PFSK-1 (cell line): ENCODE data around the gene DOCK10.

Experiments used
- FOXP2 ChIP-seq: optimal IDR thresholded peaks from 2 replicates; pipeline ENCODE3; 2011; ENCODE audit warnings: borderline replicate concordance, control low read depth, inconsistent platforms; ENCODE audit not compliant: insufficient read depth; ENCODE audit errors: extremely low read length, extremely low read depth
- POLR2AphosphoS5 ChIP-seq: IDR thresholded peaks from 2 replicates; pipeline ENCODE4 v1.6.1; 2012; ENCODE audit warnings: low read depth, mild to moderate bottlenecking, control low read depth, low read length, moderate library complexity
- REST ChIP-seq, 2 experiments: IDR thresholded peaks; 2 replicates each; pipeline versions ENCODE4 v1.6.1 to v1.8.0; 2011 to 2012; ENCODE audit warnings: low read depth in 2 of 2, low read length in 2 of 2, control low read depth in 1 of 2, inconsistent platforms in 1 of 2, mild to moderate bottlenecking in 1 of 2, moderate library complexity in 1 of 2; ENCODE audit not compliant: insufficient read depth in 1 of 2
- TAF1 ChIP-seq: IDR thresholded peaks from 2 replicates; pipeline ENCODE4 v1.6.1; 2012; ENCODE audit warnings: low read length, control low read depth, borderline replicate concordance; ENCODE audit not compliant: insufficient read depth

GRCh38 chr2:224753743-224754540 is 288.3 kb downstream of the DOCK10 start:
- TF ChIP-seq FOXP2 = no peak
- no peak for TF ChIP-seq TAF1
- no peak for TF ChIP-seq POLR2AphosphoS5
- no peak for TF ChIP-seq REST (IDR thresholded peaks at IDR 0.05; ENCODE audit: insufficient read depth in 1 of 2, low read depth in 2 of 2, low read length in 2 of 2)
